Stimulated activated CD4-positive, alpha-beta T cell treated with anti-CD3 and anti-CD28 coated beads, TNF-alpha, amount 100 ng/mL, for 1 hour (primary cell): ENCODE data around the gene ARID4B.
"Not testable (repeated sequence)": the region's sequence is repeated elsewhere in the genome, so short reads cannot be mapped to it uniquely, and the experiment has no call there.

ENCODE experiments used
- DNase-seq, 3 donors: peaks; one replicate each; pipeline ENCODE4 v3.0.0-alpha.2; 2020; ENCODE audit warnings: low read depth in 3 of 3, low spot score in 1 of 3

Gene ARID4B, protein sequence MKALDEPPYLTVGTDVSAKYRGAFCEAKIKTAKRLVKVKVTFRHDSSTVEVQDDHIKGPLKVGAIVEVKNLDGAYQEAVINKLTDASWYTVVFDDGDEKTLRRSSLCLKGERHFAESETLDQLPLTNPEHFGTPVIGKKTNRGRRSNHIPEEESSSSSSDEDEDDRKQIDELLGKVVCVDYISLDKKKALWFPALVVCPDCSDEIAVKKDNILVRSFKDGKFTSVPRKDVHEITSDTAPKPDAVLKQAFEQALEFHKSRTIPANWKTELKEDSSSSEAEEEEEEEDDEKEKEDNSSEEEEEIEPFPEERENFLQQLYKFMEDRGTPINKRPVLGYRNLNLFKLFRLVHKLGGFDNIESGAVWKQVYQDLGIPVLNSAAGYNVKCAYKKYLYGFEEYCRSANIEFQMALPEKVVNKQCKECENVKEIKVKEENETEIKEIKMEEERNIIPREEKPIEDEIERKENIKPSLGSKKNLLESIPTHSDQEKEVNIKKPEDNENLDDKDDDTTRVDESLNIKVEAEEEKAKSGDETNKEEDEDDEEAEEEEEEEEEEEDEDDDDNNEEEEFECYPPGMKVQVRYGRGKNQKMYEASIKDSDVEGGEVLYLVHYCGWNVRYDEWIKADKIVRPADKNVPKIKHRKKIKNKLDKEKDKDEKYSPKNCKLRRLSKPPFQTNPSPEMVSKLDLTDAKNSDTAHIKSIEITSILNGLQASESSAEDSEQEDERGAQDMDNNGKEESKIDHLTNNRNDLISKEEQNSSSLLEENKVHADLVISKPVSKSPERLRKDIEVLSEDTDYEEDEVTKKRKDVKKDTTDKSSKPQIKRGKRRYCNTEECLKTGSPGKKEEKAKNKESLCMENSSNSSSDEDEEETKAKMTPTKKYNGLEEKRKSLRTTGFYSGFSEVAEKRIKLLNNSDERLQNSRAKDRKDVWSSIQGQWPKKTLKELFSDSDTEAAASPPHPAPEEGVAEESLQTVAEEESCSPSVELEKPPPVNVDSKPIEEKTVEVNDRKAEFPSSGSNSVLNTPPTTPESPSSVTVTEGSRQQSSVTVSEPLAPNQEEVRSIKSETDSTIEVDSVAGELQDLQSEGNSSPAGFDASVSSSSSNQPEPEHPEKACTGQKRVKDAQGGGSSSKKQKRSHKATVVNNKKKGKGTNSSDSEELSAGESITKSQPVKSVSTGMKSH (N-terminal part only)

GRCh38 chr1:235327559-235328270, at the start of gene ARID4B:
ARID4B (minus strand) TSS chr1:235328179; CDS start chr1:235326919, 1,260 bp downstream.
- peak in 1 of 3 donors; percentile 35 for DNase-seq

GRCh38 chr1:235375919-235376605, 48.1 kb upstream of the ARID4B start:
- no peak for DNase-seq

DNA sequence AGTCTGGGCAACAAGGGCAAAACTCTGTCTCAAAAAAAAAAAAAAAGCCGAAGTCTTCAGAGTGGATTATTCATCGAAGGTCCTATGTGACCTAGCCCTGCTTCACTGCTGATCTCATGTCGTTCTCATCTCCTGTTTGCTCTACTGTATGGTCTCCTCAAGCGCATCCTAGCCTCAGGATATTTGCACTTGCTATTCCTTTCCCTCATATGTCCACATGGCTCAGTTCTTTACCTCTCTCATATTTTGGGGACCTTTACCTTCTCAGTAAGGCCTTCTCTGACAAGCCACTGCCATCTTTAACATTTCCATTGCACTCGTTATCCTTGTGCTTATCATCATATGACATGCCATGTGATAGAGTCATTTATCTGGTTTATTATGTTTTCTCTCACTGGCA, 41.8 kb upstream of the ARID4B start:
- DNase-seq = no peak

DNA sequence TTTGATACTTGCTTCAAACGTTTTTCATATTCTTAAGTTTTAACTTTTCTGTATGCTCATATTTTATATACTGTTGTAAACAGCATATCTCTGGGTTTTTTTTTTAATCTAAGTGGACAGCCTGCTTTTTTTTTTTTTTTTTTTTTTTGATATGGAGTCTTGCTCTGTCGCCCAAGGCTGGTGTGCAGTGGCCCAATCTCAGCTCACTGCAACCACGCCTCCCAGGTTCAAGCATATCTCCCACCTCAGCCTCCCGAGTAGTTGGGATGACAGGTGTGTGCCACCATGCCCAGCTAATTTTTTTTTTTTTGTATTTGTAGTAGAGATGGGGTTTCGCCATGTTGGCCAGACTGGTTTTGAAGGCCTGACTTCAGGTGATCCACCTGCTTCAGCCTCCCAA, 40.4 kb upstream of the ARID4B start:
- no peak for DNase-seq

DNA sequence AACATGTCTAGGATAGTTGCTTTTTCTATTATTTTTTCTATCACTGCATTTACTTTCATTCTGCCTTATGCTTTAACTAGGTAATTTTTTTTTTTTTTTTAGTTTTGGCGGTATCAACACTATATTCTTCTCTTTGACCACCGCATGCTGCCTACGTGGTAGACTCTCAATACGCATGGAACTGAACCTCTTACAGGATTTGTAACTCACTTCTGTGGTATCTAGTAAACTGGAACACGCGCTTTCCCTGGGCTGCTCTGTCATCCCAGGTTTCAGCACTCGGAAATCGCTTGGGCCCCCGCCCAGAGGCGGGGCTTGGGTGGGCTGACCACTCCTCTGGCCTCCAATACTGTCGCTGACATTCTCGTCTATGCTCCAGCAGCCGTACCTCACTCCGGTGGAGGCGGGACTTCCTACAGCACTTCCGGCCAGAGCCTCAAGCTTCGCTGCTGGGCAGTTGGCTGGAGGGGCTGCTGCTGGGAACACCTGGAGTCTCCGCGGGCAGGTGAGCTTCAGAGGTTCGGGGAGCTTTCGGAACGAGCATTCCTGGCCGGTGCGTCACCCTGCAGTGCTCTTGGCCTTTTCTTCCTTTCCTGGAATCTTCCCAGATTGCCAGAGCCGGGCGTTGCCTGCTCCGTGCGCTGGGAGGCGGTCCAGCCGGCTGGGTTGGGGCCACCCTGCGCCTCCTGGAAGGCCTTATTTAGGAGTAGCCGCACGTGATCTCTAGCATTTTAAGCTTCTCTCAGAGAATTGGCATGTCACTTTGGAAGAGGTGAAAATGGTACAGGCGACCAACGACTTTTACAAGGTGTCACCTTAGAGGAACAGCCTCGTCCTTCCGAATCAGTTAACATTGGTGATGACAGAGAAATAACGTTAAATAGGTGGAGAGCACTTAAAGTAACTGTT, 39.3 kb upstream of the ARID4B start, which contains the start of gene TBCE:
Gene TBCE (plus strand): TSS at position 428 of the 909 bp plus-strand sequence. CDS start 12,623 bp downstream, outside the sequence.
- DNase-seq = peak; percentile 43 to 78 (median 53)

- DNase-seq = no peak
Observed at GRCh38 chr1:235366286-235366685, 38.3 kb upstream of the ARID4B start.

DNA sequence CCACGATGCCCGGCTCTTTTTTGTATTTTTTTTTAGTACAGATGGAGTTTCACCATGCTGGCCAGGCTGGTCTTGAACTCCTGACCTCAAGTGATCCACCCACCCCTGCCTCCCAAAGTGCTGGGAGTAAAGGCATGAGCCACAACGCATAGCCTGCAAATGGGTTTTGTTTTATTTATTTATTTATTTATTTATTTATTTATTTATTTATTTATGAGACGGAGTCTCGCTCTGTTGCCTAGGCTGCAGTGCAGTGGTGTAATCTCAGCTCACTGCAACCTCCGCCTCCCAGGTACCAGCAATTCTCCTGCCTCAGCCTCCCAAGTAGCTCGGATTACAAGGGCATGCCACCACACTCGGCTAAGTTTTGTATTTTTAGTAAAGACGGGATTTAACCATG, 36.2 kb upstream of the ARID4B start:
- not testable (repeated sequence) for DNase-seq

DNA sequence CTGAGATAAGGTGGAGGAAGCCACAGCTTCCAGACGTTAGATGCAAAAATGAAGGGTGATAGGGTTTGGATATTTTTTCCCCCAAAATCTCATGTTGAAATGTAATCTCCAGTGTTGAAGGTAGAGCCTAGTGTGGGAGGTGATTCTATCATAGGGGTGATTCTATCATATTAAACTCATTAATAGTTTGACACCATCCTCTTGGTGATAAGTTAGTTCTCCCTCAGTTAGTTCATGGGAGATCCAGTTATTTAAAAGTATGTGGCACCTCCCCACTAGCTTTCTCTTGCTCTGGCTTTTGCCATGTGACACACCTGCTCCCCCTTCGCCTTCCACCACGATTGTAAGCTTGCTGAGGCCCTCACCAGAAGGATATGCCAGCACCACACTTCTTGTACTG, 30.9 kb upstream of the ARID4B start:
- no peak for DNase-seq

- DNase-seq = no peak
Observed at GRCh38 chr1:235357485-235358373, 29.8 kb upstream of the ARID4B start.

- DNase-seq = no peak
Observed at GRCh38 chr1:235351898-235352297, 23.9 kb upstream of the ARID4B start.

- no peak for DNase-seq
Observed at GRCh38 chr1:235351441-235351840, 23.5 kb upstream of the ARID4B start.

- no peak for DNase-seq
Observed at GRCh38 chr1:235343726-235344125, 15.7 kb upstream of the ARID4B start.

- no peak for DNase-seq
Observed at GRCh38 chr1:235342471-235342870, 14.5 kb upstream of the ARID4B start.

DNA sequence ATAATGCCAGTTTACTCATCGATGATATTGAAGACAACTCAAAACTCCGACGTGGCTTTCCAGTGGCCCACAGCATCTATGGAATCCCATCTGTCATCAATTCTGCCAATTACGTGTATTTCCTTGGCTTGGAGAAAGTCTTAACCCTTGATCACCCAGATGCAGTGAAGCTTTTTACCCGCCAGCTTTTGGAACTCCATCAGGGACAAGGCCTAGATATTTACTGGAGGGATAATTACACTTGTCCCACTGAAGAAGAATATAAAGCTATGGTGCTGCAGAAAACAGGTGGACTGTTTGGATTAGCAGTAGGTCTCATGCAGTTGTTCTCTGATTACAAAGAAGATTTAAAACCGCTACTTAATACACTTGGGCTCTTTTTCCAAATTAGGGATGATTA, 14.1 kb upstream of the ARID4B start:
- DNase-seq = no peak

DNA sequence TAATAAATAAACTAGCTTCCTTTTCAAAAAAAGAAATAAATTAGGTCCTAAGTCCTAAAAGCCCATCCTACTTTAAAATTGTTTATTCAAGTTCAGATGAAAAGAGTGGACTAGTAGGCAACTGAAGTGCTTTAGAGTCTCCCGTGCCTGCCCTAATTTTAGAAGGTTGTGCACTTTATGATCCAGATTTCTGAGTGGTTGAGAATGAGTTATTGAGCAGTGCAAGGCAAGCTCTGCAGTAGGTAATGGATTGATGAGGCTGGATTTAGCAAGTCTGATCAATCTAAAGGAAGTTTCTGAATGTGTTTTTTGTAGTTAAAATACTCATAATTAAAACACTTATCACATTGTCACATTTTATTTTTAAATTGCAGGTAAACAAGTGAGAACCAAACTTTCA, 13.4 kb upstream of the ARID4B start:
- DNase-seq = no peak

DNA sequence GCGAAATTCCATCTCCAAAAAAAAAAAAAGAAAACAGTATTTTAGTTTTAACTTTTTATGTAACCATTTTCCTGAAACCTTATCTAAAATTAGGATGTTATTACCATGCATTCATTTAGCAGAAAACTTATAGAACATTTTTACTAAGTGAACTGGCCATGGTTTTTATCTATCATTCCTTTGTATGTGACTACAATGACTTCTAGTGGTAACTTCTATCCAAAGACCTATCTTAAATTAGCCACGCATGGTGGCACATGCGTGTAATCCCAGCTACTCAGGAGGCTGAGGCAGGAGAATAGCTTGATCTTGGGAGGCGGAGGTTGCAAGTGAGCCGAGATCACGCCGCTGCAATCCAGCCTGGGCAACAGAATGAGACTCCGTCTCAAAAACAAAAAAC, 11.8 kb upstream of the ARID4B start:
- DNase-seq = no peak

- no peak for DNase-seq
Observed at GRCh38 chr1:235336903-235337302, 8.9 kb upstream of the ARID4B start.

- DNase-seq = no peak
Observed at GRCh38 chr1:235331401-235331800, 3.4 kb upstream of the ARID4B start.
